Esophagus squamous epithelium (tissue), 5 donors: ENCODE measurements around the gene PET100. TPM values are rescaled to one million over a fixed set of nuclear protein-coding genes. Genes with fewer than 3 reads are reported as not detected.

Experiments
- DNase-seq: peaks from one replicate; lab custom pipeline; 2025; lab: John Stamatoyannopoulos, UW
- H3K27ac ChIP-seq, 4 donors: fragments of 200-600 bp; sonication (generic); one replicate each; pipeline ENCODE4 v1.5.1; 2016 to 2019; ENCODE audit warnings: mild to moderate bottlenecking in 1 of 4
- H3K27me3 ChIP-seq, 4 donors: fragments of 200-600 bp; sonication (generic); 1 replicate in 3 of 4; 2 replicates in 1 of 4; pipeline versions ENCODE4 v1.5.1 to v1.6.0; 2017 to 2021; ENCODE audit warnings: antibody characterized with exemption in 1 of 4
- H3K36me3 ChIP-seq, 3 donors: fragments of 200-600 bp; sonication (generic); one replicate each; pipeline ENCODE4 v1.5.1; 2016 to 2019
- H3K4me1 ChIP-seq, 3 donors: fragments of 200-600 bp; sonication (generic); one replicate each; pipeline ENCODE4 v1.5.1; 2017 to 2019
- H3K4me3 ChIP-seq, 4 donors: fragments of 200-600 bp; sonication (generic); 1 replicate in 3 of 4; 2 replicates in 1 of 4; pipeline ENCODE4 v1.5.1; 2016 to 2019; ENCODE audit warnings: mild to moderate bottlenecking in 2 of 4, moderate library complexity in 1 of 4
- H3K9me3 ChIP-seq, 3 donors: fragments of 200-600 bp; sonication (generic); one replicate each; pipeline ENCODE4 v1.5.1; 2016 to 2019
- POLR2A ChIP-seq, 4 donors: fragments of 450-650 bp; IDR thresholded peaks; one replicate each; pipeline ENCODE4 v1.6.1; 2017; ENCODE audit warnings: antibody characterized with exemption in 4 of 4, mild to moderate bottlenecking in 4 of 4, moderate library complexity in 3 of 4
- WGBS, 2 donors: methylation state at CpG; one replicate each; pipeline ENCODE4 v1.1.5; 2018; 5-methylcytosine and 5-hydroxymethylcytosine counted together
- intact Hi-C: fragments of 100-400 bp; cut with DNase I; formaldehyde crosslinking; loops from one replicate; pipeline ENCODE4 v1.15.0; 2022
- total RNA-seq, 4 donors: library from RNA; depleted of rRNA; stranded (reverse); fragments of >200 nt; gene quantifications; one replicate each; pipeline ENCODE4 v1.1.0, GENCODE V29; 2016
- TF ChIP-seq, protein P1 (sequence below), 6 experiments: fragments of 450-650 bp in 4 of 6; fragments of 200-600 bp in 2 of 6; sonication (generic) in 2 of 6; IDR thresholded peaks; one replicate each; pipeline ENCODE4 v1.5.1; 2016 to 2019; ENCODE audit warnings: antibody characterized with exemption in 6 of 6, mild to moderate bottlenecking in 4 of 6, moderate library complexity in 4 of 6
- donor health status: DM: yes; HTN: yes; CAD: no.

PET100 gene
- total RNA-seq, 4 donors from 2014 or later = 22.9 to 43.1 (median 25.7) TPM

GRCh38 chr19:7665076-7665475 lies 35.5 kb downstream of the PET100 start:
- TF ChIP-seq POLR2A (IDR thresholded peaks at IDR 0.05) = no peak
- TF ChIP-seq, protein P1, sequence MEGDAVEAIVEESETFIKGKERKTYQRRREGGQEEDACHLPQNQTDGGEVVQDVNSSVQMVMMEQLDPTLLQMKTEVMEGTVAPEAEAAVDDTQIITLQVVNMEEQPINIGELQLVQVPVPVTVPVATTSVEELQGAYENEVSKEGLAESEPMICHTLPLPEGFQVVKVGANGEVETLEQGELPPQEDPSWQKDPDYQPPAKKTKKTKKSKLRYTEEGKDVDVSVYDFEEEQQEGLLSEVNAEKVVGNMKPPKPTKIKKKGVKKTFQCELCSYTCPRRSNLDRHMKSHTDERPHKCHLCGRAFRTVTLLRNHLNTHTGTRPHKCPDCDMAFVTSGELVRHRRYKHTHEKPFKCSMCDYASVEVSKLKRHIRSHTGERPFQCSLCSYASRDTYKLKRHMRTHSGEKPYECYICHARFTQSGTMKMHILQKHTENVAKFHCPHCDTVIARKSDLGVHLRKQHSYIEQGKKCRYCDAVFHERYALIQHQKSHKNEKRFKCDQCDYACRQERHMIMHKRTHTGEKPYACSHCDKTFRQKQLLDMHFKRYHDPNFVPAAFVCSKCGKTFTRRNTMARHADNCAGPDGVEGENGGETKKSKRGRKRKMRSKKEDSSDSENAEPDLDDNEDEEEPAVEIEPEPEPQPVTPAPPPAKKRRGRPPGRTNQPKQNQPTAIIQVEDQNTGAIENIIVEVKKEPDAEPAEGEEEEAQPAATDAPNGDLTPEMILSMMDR (IDR thresholded peaks at IDR 0.05) = no peak
- no peaks in the 10 kb centered on the region for H3K9me3 ChIP-seq
- H3K27me3 ChIP-seq = peaks cover 0 to 61% (median 0%) of the 10 kb centered on the region in 4 donors
- peaks cover 0 to 6% (median 0%) of the 10 kb centered on the region in 3 donors for H3K4me1 ChIP-seq
- intact Hi-C loops = no loop called here
- WGBS, 2 donors = 36 to 41% methylated on average over 4 of the region's 4 CpGs
- no peak overlapping the region for H3K27ac ChIP-seq
- H3K36me3 ChIP-seq = no peaks in the 10 kb centered on the region
- H3K4me3 ChIP-seq = no peak overlapping the region
- no peak for DNase-seq

DNA sequence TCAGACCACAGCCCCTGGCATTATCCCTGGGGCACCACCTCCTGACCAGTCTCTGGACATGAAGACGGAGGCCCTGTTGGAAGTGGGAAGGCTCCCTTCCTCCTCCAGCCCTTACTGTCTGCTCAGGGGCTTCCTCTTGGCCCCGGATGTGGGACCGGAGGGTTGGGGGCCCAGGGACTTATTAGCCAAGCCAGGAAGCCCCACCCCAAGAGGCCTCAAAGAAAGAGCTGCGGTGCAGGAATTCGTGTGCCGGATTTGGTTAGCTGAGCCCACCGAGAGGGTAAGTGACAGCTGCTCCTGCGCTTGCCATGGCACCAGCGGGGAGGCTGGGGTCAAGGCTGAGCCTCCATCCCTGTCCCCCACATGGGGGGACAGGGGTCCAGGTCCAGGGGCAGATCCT lies 39.2 kb downstream of the PET100 start, which contains the start of gene RETN:
RETN (plus strand) TSS at position 208 of the 400 bp plus-strand sequence. CDS start 278 bp downstream, outside the sequence.
- Histone ChIP-seq H3K27ac (no peak within 1 kb of the TSS), H3K36me3 (no peaks in the 10 kb centered on the region), H3K27me3 (peaks cover 0 to 82% (median 0%) of the 10 kb centered on the region in 4 donors), H3K4me1 (peaks cover 0 to 11% (median 0%) of the 10 kb centered on the region in 3 donors), H3K9me3 (no peaks in the 10 kb centered on the region), H3K4me3 (no peak within 1 kb of the TSS)
- DNase-seq = no peak
- intact Hi-C loops = no loop called here
- TF ChIP-seq, protein P1 (IDR thresholded peaks at IDR 0.05) = no peak
- TF ChIP-seq POLR2A (IDR thresholded peaks at IDR 0.05) = no peak
- 40 to 80% methylated on average over 1 of the region's 9 CpGs for WGBS, 2 donors

- intact Hi-C loops = no loop called here
- Histone ChIP-seq H3K36me3 (no peaks in the 10 kb centered on the region), H3K9me3 (no peaks in the 10 kb centered on the region), H3K27me3 (peaks cover 0 to 80% (median 0%) of the 10 kb centered on the region in 4 donors), H3K27ac (no peak overlapping the region), H3K4me1 (peaks cover 0 to 18% (median 0%) of the 10 kb centered on the region in 3 donors), H3K4me3 (no peak overlapping the region)
- DNase-seq = no peak
- 30% methylated on average over 9 of the region's 9 CpGs for WGBS, 2 donors
- TF ChIP-seq POLR2A (IDR thresholded peaks at IDR 0.05) = no peak
- TF ChIP-seq, protein P1 (IDR thresholded peaks at IDR 0.05) = no peak
Observed at GRCh38 chr19:7669641-7670040, 40.0 kb downstream of the PET100 start.

- H3K27me3 ChIP-seq = peaks cover 0 to 79% (median 0%) of the 10 kb centered on the region in 4 donors
- WGBS, 2 donors = 0 to 11% methylated on average over 1 to 11 of the region's 43 CpGs
- H3K9me3 ChIP-seq = no peaks in the 10 kb centered on the region
- peaks cover 0 to 17% (median 0%) of the 10 kb centered on the region in 3 donors for H3K4me1 ChIP-seq
- H3K36me3 ChIP-seq = no peaks in the 10 kb centered on the region
- peak overlapping the region in 1 of 4 donors; percentile 30 for H3K4me3 ChIP-seq
- intact Hi-C loops = no loop called here
- DNase-seq = no peak
- no peak overlapping the region for H3K27ac ChIP-seq
- TF ChIP-seq, protein P1 (IDR thresholded peaks at IDR 0.05) = no peak
- TF ChIP-seq POLR2A (IDR thresholded peaks at IDR 0.05) = no peak
Observed at GRCh38 chr19:7670150-7670783, 40.7 kb downstream of the PET100 start.

DNA sequence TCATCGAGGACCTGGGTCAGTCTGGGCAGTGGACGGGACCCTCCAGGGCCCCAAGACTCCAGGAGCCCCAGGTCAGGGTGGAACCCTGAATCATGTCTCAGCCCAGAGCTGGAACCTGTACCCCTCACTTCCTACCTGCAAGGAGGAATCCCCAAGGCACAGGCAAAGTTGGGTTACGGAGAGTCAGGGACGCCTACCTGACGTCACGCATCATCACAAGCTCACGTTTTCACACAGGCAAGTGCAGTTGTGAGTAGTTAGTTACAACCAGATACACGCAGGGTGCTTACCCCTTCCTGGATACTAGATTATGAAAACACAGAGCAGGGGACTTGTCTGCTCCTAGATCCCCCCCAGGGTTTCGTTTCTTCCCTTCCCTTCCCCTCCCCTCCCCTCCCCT lies 41.2 kb downstream of the PET100 start:
- TF ChIP-seq POLR2A (IDR thresholded peaks at IDR 0.05) = no peak
- TF ChIP-seq, protein P1 (IDR thresholded peaks at IDR 0.05) = no peak
- no peak for DNase-seq
- peaks cover 0 to 15% (median 0%) of the 10 kb centered on the region in 3 donors for H3K4me1 ChIP-seq
- H3K27ac ChIP-seq = no peak overlapping the region
- H3K4me3 ChIP-seq = no peak overlapping the region
- WGBS, 2 donors = 4 to 40% methylated on average over 3 of the region's 9 CpGs
- H3K36me3 ChIP-seq = no peaks in the 10 kb centered on the region
- intact Hi-C loops = no loop called here
- no peaks in the 10 kb centered on the region for H3K9me3 ChIP-seq
- peaks cover 0 to 83% (median 0%) of the 10 kb centered on the region in 4 donors for H3K27me3 ChIP-seq
